Endothelial cell (in vitro differentiated cells): ENCODE data around the gene OR2C1. TPM values are rescaled to one million over a fixed set of nuclear protein-coding genes. Genes with fewer than 3 reads are reported as not detected.

Experiments
- DNase-seq: peaks from one replicate; pipeline ENCODE4 v3.0.0; 2021; ENCODE audit warnings: low spot score
- H3K27ac Mint-ChIP-seq: one replicate; pipeline ENCODE4 v1.8.0; 2021; ENCODE audit warnings: mixed read lengths, inconsistent platforms; ENCODE audit not compliant: unreplicated experiment
- H3K27me3 Mint-ChIP-seq: one replicate; pipeline ENCODE4 v1.8.0; 2021; ENCODE audit warnings: mild to moderate bottlenecking, moderate library complexity, mixed read lengths, inconsistent platforms; ENCODE audit not compliant: unreplicated experiment
- H3K36me3 Mint-ChIP-seq: one replicate; pipeline ENCODE4 v1.8.0; 2021; ENCODE audit warnings: mild to moderate bottlenecking, low read depth, mixed read lengths, inconsistent platforms; ENCODE audit not compliant: unreplicated experiment
- H3K4me1 Mint-ChIP-seq: one replicate; pipeline ENCODE4 v1.8.0; 2021; ENCODE audit warnings: mild to moderate bottlenecking, mixed read lengths, inconsistent platforms; ENCODE audit not compliant: unreplicated experiment
- H3K4me3 Mint-ChIP-seq: one replicate; pipeline ENCODE4 v1.8.0; 2021; ENCODE audit warnings: mild to moderate bottlenecking, mixed read lengths, inconsistent platforms; ENCODE audit not compliant: unreplicated experiment
- H3K9me3 Mint-ChIP-seq: one replicate; pipeline ENCODE4 v1.8.0; 2021; ENCODE audit warnings: mixed read lengths, inconsistent platforms; ENCODE audit not compliant: unreplicated experiment
- CTCF ChIP-seq: fragments of 200-600 bp; sonication (generic); IDR thresholded peaks from one replicate; pipeline ENCODE4 v1.5.0; 2021; ENCODE audit warnings: antibody characterized with exemption; ENCODE audit not compliant: unreplicated experiment
- total RNA-seq: library from RNA; stranded (reverse); fragmentation: NEBNext Ultra II Directional; extraction: Animal tissue kit (Norgen Biotek cat#: 25700); gene quantifications from one replicate; pipeline ENCODE4 v1.2.1, GENCODE V29; 2021; ENCODE audit not compliant: unreplicated experiment

Gene OR2C1
- total RNA-seq, 1 donor from 2014 or later = not detected

GRCh38 chr16:3383045-3383448, 27.4 kb downstream of the OR2C1 start:
- peaks cover 53% of the 10 kb centered on the region for H3K9me3 Mint-ChIP-seq
- no peak for TF ChIP-seq CTCF
- peaks cover 81% of the 10 kb centered on the region for H3K36me3 Mint-ChIP-seq
- no peak overlapping the region for H3K27ac Mint-ChIP-seq
- H3K4me1 Mint-ChIP-seq = no peaks in the 10 kb centered on the region
- peaks cover 13% of the 10 kb centered on the region for H3K27me3 Mint-ChIP-seq
- no peak for DNase-seq
- peak overlapping the region; percentile 42 for H3K4me3 Mint-ChIP-seq

GRCh38 chr16:3388325-3388724, 32.6 kb downstream of the OR2C1 start:
- Mint-ChIP-seq H3K27me3 (peaks cover 12% of the 10 kb centered on the region), H3K36me3 (peaks cover 73% of the 10 kb centered on the region), H3K4me1 (no peaks in the 10 kb centered on the region), H3K9me3 (peaks cover 29% of the 10 kb centered on the region), H3K27ac (no peak overlapping the region), H3K4me3 (peak overlapping the region; percentile 40)
- no peak for TF ChIP-seq CTCF
- no peak for DNase-seq

DNA sequence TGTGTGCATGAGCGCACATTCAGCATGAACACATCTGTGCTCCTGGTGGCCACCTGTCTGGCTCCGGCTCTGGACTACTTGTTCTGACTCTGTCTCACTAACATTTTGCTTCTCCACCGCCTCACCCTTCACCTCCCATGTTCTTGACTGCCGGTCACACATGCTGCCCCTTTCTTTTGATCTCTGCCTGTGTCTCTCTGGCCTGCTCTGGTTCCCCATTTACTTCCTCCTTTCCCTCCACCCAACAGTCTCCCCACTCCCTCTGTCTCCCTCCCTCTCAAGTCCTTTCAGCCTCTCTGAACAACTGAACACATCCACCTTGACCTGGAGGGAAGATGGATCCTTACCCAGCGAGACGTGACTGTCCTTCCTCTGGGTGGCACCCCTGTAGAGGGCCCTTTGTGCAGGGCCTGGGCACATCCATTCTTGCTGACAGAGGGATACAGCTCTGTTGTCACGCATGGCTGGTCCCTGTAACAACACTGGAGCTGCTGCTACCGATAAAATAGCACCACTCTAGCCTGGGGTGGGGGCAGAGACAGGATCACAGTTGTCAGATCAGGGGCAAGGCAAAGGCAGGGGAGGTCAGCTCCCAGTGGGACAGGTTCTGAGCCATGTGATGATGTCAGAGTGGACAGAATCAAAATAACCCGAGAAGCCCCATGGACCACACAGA, 34.1 kb downstream of the OR2C1 start:
- no peak for DNase-seq
- peak overlapping the region; percentile 63 for H3K4me3 Mint-ChIP-seq
- no peak for TF ChIP-seq CTCF
- no peak overlapping the region for H3K27ac Mint-ChIP-seq
- H3K9me3 Mint-ChIP-seq = peaks cover 16% of the 10 kb centered on the region
- H3K36me3 Mint-ChIP-seq = peaks cover 70% of the 10 kb centered on the region
- H3K27me3 Mint-ChIP-seq = peaks cover 5% of the 10 kb centered on the region
- H3K4me1 Mint-ChIP-seq = no peaks in the 10 kb centered on the region

GRCh38 chr16:3400446-3400778, 44.7 kb downstream of the OR2C1 start:
- DNase-seq = no peak
- peaks cover 9% of the 10 kb centered on the region for H3K27me3 Mint-ChIP-seq
- peaks cover 6% of the 10 kb centered on the region for H3K9me3 Mint-ChIP-seq
- no peak for TF ChIP-seq CTCF
- H3K4me1 Mint-ChIP-seq = peaks cover 20% of the 10 kb centered on the region
- H3K36me3 Mint-ChIP-seq = peaks cover 67% of the 10 kb centered on the region
- peak overlapping the region; percentile 79 for H3K27ac Mint-ChIP-seq
- peak overlapping the region; percentile 96 for H3K4me3 Mint-ChIP-seq

GRCh38 chr16:3400779-3401688, 45.3 kb downstream of the OR2C1 start, which contains the start of the genes ZNF174 and ZSCAN32:
Gene ZNF174, plus strand, starts transcription at chr16:3401215. Its CDS starts 790 bp downstream, at chr16:3402005.
Gene ZSCAN32, minus strand, starts transcription at chr16:3401004. Its CDS starts 3,447 bp downstream, at chr16:3397557.
- H3K27ac Mint-ChIP-seq = peak within 1 kb of the TSS; percentile 79
- peaks cover 20% of the 10 kb centered on the region for H3K4me1 Mint-ChIP-seq
- peaks cover 70% of the 10 kb centered on the region for H3K36me3 Mint-ChIP-seq
- no peak for TF ChIP-seq CTCF
- H3K27me3 Mint-ChIP-seq = peaks cover 8% of the 10 kb centered on the region
- peaks cover 6% of the 10 kb centered on the region for H3K9me3 Mint-ChIP-seq
- peak; percentile 97 for DNase-seq
- H3K4me3 Mint-ChIP-seq = peak within 1 kb of the TSS; percentile 97
